RWPE1 (cell line): ENCODE measurements around the gene METAP1.

ENCODE experiments used
- CTCF ChIA-PET: fragments of 350-600 bp; sonication (Branson Sonifier 250); formaldehyde crosslinking; extraction: SDS; loops from one replicate; lab custom pipeline; 2021; lab: Yijun Ruan, JAX
- POLR2A ChIA-PET: fragments of 400-600 bp; formaldehyde crosslinking; extraction: SDS; loops from one replicate; lab custom pipeline; 2020; ENCODE audit warnings: antibody characterized with exemption; ENCODE audit not compliant: low non-redundant PET; lab: Yijun Ruan, JAX
- DNase-seq: peaks from one replicate; pipeline ENCODE4 v3.0.0; 2012; ENCODE audit warnings: low spot score
- H3K27ac ChIP-seq: fragments of 450-650 bp; 2 replicates; pipeline ENCODE4 v1.5.1; 2017
- TF ChIP-seq, protein P1 (sequence below): fragments of 450-650 bp; conservative IDR thresholded peaks from 2 replicates; pipeline ENCODE4 v1.5.1; 2017; ENCODE audit warnings: low read depth, mild to moderate bottlenecking

The METAP1 gene

GRCh38 chr4:99024481-99025275 lies 29.2 kb downstream of the METAP1 start:
- H3K27ac ChIP-seq: no peak overlapping the region
- TF ChIP-seq, protein P1, sequence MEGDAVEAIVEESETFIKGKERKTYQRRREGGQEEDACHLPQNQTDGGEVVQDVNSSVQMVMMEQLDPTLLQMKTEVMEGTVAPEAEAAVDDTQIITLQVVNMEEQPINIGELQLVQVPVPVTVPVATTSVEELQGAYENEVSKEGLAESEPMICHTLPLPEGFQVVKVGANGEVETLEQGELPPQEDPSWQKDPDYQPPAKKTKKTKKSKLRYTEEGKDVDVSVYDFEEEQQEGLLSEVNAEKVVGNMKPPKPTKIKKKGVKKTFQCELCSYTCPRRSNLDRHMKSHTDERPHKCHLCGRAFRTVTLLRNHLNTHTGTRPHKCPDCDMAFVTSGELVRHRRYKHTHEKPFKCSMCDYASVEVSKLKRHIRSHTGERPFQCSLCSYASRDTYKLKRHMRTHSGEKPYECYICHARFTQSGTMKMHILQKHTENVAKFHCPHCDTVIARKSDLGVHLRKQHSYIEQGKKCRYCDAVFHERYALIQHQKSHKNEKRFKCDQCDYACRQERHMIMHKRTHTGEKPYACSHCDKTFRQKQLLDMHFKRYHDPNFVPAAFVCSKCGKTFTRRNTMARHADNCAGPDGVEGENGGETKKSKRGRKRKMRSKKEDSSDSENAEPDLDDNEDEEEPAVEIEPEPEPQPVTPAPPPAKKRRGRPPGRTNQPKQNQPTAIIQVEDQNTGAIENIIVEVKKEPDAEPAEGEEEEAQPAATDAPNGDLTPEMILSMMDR: no peak
- POLR2A ChIA-PET: no interaction called here
- CTCF ChIA-PET: interaction anchor here (0.6 kb wide), 1 partner anchor 9 kb away, joined by 3 read pairs; no protein-coding TSS in a partner anchor
- no peak for DNase-seq

DNA sequence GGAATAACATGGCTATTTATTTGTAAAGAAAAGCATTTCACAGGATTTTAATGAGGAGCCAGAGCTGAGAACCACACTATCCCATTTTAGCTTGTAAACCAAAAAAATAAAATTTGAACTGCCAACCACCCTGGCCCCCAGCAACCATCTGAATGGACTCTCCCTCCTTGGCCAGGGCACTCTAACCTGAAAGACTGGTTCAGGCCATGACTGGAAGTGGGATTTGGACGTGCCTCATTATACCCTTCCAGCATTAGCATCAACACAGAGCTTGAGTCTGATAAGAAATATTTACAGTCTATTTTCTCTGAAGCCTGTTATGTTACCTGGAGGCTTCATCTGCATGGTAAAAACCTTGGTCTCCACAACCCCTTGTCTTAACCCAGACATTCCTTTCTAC lies 30.0 kb downstream of the METAP1 start:
- CTCF ChIA-PET: interaction anchor here (0.9 kb wide), 1 partner anchor 12 kb away, joined by 4 read pairs; no protein-coding TSS in a partner anchor
- H3K27ac ChIP-seq: no peak overlapping the region
- POLR2A ChIA-PET: no interaction called here
- TF ChIP-seq, protein P1: no peak
- no peak for DNase-seq

- H3K27ac ChIP-seq: no peak overlapping the region
- TF ChIP-seq, protein P1: no peak
- ChIA-PET CTCF (interaction anchor here (0.6 kb wide), 2 partner anchors 27 to 29 kb away, joined by 3 read pairs; no protein-coding TSS in a partner anchor), POLR2A (no interaction called here)
- DNase-seq: no peak
Observed at GRCh38 chr4:99027304-99027703, 31.8 kb downstream of the METAP1 start.

DNA sequence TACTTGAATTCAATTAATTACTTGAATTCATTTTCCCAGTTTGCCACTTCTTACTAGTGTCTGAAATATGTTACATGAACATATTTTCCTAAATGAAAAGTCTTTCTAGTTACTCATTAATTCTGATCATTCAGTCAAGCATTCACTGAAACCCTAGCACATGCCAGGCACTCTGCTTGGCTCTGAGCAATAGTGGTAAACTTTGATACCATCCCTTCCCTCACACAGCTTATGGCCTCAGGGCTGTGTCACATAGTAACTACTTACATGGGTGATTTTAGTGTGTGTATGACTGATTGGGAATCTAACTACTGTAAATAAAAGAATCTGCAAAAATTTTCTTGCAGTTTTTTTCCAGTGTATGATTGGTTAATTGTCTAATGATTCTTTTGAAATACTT lies 32.7 kb downstream of the METAP1 start:
- ChIA-PET POLR2A (no interaction called here), CTCF (interaction anchor here (1.2 kb wide), 1 partner anchor 33 kb away, joined by 3 read pairs; the partner anchor contains the start of gene METAP1)
- no peak for DNase-seq

GRCh38 chr4:99029018-99029735 lies 33.7 kb downstream of the METAP1 start:
- H3K27ac ChIP-seq: no peak overlapping the region
- ChIA-PET POLR2A (no interaction called here), CTCF (interaction anchor here (0.5 to 1.2 kb wide), 2 partner anchors 17 to 34 kb away, joined by 3 to 6 read pairs; partner anchors contain the start of gene METAP1)
- no peak for DNase-seq
- TF ChIP-seq, protein P1: no peak

More for the DNA sequence above, 32.7 kb downstream of the METAP1 start:
- H3K27ac ChIP-seq: no peak overlapping the region
- TF ChIP-seq, protein P1: no peak

DNA sequence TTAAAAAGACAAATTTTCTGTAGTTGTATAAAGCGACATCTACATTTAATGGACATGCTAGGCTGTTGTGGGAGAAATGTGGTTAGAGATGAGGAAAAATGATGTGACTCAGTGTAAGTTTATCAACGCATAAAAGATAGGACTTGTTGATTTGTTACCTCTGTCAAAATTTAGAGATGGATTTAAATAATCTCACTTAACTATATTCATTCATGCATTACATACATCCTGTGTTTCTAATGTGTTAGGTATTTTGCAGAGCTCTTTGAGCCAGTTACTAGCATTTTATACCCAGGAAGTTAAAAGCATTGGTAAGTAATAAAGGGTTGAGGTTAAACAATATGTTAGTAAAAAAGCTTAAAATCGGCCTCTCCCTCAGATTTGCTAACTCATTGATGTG lies 34.3 kb downstream of the METAP1 start:
- TF ChIP-seq, protein P1: no peak
- no peak for DNase-seq
- ChIA-PET POLR2A (no interaction called here), CTCF (interaction anchor here (0.5 kb wide), 1 partner anchor 17 kb away, joined by 3 read pairs; no protein-coding TSS in a partner anchor)
- H3K27ac ChIP-seq: no peak overlapping the region
